ENCODE measurements around the gene CD109.

CD109 gene

DNA sequence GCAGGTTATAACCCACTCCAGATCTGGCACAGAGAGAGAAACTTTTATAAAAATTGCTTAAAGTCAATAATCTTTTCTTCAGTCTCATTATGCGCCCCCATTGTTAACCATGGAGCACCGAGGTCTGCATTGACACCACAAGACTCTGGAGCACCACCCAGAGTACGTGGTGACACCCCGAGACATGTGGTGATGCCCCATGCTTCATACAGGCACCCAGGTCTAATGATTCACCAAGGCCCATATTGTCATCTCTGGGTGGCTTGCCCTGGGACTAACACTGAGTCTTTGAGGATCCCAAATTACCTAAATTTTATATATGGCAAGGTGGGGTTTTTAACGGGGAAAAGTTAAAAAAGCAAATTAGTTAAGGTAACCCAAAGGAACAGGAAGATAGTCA, 31.1 kb downstream of the CD109 start:
- no peak for DNase-seq (ENCODE audit: low read depth)

GRCh38 chr6:73728548-73729205, 32.7 kb downstream of the CD109 start:
- DNase-seq (ENCODE audit: low read depth) = no peak

DNA sequence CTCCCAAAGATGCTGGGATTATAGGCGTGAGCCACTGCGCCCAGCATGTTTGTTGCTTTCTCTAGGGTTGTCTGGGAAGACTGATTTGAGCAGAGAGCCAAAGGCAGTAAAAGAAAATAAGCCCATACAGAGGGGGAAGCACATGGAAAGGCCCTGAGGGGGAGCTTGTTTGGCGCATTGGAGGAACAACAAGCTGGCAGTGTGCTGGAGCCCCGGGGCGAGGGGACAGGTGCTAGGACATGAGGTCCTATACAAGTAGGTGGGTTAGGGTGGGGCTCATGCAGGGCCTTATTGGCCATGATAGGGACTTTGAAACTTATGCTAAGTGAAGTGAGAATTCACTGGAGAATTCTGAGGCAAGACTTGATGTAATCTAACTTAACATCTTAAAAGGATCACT, 35.3 kb downstream of the CD109 start:
- no peak for DNase-seq (ENCODE audit: low read depth)

DNA sequence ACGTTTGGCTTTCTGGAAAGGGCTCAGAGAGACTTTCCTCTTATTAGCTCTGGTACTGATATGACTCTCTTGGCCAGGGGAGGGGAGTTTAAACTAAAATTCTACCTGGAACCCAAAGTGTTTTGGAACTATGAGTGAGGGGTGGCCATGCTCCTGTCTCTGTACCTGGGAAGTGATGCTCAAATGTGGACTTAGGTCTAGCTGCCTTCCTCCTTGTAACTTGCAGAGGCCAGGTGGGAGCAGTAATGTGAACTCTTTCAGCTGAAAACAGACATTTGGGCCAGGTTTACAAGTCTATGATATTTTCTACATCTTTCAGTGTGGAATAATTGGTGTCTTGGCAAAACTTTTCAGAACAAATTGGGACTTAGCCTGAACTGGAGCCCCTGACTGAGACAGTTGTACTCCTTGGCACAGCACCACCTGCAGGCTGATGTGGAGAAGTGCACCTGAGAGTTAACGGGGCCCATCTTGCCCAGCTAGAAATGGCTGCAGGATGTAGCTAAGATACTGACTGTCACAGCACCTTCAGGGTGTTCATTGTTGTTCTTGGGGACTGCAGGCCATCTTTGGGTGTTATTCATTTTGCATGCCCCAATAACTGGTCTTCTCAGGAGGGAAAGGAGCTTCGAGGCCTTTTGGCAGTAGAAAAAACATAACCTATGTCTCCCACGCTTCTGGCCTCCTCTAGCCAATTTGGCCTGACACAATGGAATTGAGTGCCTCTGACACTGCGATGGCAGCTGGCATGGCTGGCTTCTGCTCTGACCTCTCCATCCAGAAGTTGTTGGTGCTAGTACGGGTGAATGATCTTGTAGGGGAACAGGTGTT, 37.1 kb downstream of the CD109 start:
- peak; percentile 24 for DNase-seq (ENCODE audit: low read depth)

DNA sequence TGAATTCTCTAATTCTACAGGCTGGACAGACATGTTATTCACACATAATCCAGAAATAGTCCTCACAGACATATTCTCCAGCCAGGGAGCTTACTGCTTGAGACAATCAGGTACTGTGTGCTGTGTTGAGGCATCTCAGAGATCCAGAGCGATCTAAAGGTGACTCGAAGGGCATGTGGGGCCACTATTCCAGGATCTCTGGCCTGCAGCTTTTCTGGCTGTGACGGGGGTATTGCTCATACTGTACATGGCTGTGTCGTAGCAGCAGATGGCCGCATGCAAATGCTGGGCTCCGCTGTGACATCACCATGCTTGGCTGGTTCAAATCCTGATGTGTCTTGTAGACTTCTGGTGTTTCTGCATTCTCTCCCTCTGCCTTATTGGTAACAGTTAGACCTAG, 37.8 kb downstream of the CD109 start:
- DNase-seq (ENCODE audit: low read depth) = no peak

- no peak for DNase-seq (ENCODE audit: low read depth)
Measured at GRCh38 chr6:73734832-73735453, 38.9 kb downstream of the CD109 start.

DNA sequence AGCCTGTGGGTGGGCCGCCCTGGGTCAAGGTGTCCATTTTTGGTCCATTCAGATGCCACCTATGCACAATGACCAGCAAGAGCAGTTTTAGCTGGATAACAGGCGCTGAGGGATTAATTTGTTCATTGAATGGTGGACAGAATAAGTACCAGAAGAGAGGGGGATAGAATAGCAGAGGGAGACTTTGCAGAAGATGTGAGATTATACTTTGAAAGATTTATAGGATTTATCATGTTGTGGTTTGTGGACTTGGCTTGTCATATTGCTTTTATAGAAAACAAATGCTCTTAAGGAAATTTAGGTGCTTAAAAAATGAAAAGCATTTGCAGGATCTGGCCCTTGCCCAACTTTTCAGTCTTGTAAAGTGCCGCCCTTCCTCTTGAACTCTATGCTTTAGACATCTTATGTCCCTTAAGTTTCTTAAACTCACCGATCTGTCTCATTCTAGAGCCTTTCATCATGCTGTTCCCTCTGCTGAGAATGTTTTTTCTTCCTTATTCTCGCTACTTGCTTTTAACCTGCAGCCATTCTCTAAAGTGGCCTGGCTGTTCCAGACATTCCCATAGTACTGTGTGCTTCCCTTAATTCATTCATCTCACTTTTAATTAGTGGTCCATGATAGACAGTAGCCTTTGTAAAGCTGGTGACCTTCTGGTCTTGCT, 42.5 kb downstream of the CD109 start:
- no peak for DNase-seq (ENCODE audit: low read depth)

- no peak for DNase-seq (ENCODE audit: low read depth)
Measured at GRCh38 chr6:73739096-73739495, 43.1 kb downstream of the CD109 start.

DNA sequence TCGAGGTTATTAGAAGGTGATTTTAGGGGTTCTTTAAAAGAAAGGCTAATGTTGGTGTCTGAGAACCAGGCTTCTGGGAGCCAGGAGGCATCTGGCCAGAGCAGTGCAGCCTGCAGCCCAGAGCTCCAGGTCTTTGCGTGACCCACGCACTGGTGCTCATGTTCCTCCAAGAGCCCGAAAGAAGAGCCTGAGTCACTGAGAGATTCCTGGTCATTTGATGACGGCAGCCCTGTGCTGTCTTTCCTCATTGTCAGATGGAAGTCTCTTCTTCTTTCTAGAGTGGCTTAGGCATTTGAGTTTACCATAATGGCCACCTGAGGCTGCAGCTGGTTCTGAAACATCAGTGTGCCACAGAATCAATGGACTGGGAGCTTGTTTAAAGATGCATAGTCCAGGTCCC, 46.4 kb downstream of the CD109 start:
- no peak for DNase-seq (ENCODE audit: low read depth)

DNA sequence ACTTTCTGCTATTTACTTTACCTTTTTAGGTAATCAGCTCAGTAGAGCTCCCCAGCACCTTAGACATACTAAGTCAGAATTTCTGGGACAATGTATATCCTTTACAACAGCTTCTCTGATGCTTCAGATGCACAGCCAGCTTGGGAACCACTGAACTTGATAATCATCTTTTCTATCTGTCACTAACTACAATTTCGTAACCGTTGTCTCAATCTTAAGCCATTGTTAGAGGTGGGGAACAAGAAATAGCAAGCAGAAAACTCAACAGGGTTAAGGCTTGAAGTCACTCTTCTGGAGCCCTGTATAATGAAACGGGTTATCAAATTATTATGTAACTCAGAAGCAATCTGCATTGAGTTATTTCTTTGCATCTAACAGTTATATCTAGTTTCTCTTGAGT, 47.1 kb downstream of the CD109 start:
- no peak for DNase-seq (ENCODE audit: low read depth)

GRCh38 chr6:73743556-73743955, 47.6 kb downstream of the CD109 start:
- no peak for DNase-seq (ENCODE audit: low read depth)

DNA sequence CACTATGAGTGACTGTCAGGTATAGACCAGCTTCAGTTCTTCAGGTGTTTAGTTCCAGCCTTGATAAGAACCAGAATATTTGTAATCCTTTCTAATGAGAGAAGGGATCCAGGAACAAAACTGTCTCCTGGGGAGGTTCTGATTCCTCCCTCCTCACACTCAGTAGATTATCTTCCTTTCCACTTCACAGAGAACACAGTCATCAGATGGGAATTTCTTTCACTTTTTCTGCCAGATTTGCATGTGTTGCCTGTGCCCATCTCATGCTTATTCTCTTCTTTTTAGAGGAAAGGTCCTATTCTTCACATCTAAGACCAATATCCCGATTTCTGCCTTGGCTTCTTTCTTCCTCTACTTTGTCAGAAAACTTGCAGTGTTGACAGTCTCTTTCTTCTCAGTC, 50.8 kb downstream of the CD109 start:
- no peak for DNase-seq (ENCODE audit: low read depth)

- DNase-seq (ENCODE audit: low read depth) = no peak
Measured at GRCh38 chr6:73747289-73747688, 51.3 kb downstream of the CD109 start.

DNA sequence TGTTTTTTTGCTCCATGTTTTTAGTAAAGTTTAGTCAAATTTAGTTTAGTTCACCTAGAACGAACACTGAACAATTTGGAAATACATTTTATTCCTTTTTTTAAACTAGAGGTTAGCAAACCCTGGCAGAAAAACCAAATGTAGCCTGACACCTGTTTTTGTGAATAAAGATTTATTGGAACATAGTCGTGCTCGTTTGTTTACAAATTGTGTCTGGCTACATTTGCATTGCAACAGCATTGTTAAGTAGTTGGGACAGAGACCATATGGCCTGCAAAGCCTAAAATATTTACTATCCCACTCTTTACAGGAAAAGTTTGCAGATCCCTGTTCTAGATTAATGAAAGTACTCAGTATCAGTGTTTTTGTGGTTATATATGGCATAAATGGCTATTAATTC, 56.9 kb downstream of the CD109 start:
- DNase-seq (ENCODE audit: low read depth) = no peak

DNA sequence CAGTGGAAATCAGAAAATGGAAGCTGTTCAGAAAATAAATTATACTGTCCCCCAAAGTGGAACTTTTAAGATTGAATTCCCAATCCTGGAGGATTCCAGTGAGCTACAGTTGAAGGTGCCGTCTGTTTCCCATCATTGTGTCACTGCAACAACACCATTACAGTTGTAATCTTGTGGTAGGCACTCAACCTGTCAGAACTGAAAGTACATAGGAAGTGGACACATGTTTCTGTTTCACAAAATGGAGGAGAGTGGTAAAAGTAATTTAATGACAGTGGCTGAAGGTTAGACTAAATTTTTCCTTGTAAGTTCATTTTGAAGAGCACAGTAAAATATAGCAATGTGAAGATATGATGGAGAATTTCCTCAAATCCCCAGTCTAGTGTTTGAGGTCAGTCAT, 70.0 kb downstream of the CD109 start:
- no peak for DNase-seq (ENCODE audit: low read depth)

DNA sequence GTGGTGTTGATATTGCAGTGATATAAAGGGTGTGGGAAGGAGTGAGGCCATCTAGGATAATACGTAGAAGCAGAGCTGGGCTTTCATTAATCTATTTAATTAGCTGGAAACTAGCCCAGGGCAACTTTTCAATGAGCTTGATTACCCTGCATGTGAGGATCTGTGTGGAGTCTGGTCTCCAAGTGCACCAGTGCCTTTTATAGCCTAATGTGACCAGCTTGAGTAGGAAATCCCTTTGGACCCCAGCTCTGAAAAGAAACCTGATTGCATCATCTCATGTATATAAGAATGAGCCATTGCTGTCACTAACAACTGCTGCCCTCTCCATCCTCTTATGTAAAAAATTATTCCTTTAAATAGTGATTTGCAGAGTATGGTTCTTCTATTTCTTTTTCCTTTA, 72.6 kb downstream of the CD109 start:
- DNase-seq (ENCODE audit: low read depth) = no peak

DNA sequence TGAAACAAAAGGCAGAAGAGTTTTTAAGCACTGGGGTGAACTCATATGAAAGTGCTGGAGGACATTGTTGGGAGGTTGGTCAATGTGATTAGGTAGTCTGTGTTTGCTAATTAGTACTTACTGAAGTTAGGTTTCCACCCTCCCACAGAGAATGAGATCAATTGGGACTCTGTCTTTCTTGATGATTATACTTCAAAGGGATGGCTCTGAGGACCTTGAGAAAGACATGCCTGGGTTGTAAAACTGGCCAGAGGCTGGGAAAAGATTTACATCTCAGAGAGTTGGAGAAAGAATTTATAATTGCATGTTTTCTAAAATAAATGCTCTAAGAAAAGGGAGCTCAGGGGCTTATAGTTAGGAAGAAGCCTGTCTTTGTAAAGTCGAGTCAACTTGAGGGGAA, 74.0 kb downstream of the CD109 start:
- no peak for DNase-seq (ENCODE audit: low read depth)

- DNase-seq (ENCODE audit: low read depth) = peak; percentile 53
Measured at GRCh38 chr6:73774311-73774774, 78.3 kb downstream of the CD109 start.

DNA sequence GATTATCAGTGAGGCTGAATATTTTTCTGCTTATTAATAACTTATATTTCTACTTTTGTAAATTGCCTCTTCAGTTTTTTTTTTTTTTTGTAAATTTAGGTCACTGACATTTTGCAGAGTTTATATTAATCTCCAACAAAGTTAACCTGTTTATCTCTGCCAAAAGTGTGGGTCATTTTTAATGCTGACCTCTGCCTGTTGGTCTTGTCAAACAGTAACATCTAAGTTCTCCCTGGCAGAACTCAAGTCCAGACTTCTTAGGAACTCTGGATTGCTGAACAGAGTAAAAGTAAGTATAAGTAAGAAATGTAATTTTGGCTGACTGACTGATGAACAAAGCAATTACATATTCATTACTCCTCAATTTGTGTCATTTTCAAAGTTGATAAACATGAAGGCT, 83.9 kb downstream of the CD109 start:
- no peak for DNase-seq (ENCODE audit: low read depth)

GRCh38 chr6:73782911-73783310, 86.9 kb downstream of the CD109 start:
- no peak for DNase-seq (ENCODE audit: low read depth)

DNA sequence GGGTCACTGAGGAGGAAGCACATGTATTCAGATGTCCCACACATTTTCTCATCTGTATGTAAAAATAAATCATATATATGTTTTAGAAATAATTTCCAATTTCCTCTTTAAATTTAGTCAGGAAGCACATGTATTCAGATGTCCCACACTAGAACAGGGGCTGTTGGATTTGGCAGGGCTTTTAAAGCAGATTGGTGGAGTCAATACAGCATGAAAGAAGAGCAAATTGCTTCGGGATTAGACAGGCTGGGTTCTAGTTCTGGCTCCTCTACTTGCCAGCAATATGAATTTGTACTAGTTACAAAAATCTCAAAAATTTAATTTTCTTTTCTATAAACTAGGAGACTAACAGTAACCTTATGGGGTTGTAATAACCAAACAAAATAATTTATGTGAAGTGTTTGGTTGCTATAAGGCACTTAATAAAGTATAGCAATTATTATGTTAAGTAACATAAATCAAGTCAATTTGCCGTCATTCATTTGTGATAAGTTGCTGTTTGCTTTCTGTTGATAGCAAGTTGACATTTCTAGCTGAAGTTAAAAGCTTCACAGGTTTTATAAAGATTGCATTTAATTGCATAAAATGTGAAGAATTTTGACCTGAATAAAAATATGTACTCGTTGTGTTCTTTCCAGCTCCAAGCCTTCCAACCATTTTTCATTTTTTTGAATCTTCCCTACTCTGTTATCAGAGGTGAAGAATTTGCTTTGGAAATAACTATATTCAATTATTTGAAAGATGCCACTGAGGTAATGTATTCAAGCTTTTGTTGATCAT, 88.9 kb downstream of the CD109 start:
- no peak for DNase-seq (ENCODE audit: low read depth)

GRCh38 chr6:73790574-73790973, 94.6 kb downstream of the CD109 start:
- DNase-seq (ENCODE audit: low read depth) = no peak
